GM11168 (cell line): ENCODE results near the gene HBEGF.

Experiments used
- in situ Hi-C: fragments of 300-500 bp; cut with MboI; formaldehyde crosslinking; loops from one replicate; pipeline ENCODE4 v1.12.0; 2022; ENCODE audit warnings: low sequenced_read_pairs; ENCODE audit not compliant: unreplicated experiment

HBEGF gene, protein sequence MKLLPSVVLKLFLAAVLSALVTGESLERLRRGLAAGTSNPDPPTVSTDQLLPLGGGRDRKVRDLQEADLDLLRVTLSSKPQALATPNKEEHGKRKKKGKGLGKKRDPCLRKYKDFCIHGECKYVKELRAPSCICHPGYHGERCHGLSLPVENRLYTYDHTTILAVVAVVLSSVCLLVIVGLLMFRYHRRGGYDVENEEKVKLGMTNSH

DNA sequence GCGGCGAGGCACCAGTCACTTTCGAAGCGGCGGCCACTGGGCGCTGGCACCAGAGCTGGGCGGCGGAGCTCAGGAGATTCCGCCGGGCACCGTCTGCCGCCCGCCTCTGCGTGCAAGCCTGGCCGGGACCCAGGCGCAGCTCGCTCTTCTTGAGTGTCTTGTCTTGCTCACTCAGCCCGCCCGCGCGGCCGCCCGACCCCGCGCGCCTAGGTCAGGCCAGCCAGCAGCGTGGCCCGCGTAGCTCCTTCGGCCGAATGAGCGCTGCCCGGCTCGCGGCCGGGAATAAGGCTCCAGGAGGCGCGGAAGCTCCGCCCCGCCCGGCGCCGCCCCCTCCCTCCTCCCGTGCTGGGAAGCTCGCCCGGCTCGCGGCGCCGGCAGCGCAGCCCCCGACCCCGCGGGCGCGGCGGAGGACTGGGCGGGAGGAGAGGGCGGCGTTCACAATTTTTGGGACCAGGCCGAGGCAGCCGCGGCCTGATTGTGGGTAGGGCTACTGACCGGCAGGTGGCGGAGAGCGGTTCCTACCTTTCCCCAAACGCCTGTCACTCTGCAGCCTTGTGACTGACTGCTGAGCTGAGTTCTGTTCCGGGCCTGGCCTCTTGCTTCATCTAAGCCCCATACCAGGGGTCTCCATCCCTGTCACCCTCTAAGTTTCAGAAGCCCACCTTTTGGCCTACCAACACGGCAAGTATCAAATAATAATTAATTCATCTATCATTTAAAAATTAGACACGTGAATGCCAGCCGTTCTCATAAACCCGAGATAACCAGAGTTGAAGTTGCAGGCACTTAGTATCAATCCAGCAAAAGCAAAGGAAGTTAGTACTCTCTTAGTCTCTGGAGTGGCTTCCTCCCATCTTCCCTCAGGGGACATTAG, at the start of gene HBEGF:
TSS of gene HBEGF (minus strand) at position 256 of the 874 bp plus-strand sequence. CDS start 275 bp downstream, outside the sequence.
- in situ Hi-C loops, result no loop called here

- in situ Hi-C loops, result no loop called here
These were observed 47.3 kb upstream of the HBEGF start for GRCh38 chr5:140393738-140394137.

- in situ Hi-C loops, result no loop called here
These were observed 45.3 kb upstream of the HBEGF start for GRCh38 chr5:140391732-140392131.

DNA sequence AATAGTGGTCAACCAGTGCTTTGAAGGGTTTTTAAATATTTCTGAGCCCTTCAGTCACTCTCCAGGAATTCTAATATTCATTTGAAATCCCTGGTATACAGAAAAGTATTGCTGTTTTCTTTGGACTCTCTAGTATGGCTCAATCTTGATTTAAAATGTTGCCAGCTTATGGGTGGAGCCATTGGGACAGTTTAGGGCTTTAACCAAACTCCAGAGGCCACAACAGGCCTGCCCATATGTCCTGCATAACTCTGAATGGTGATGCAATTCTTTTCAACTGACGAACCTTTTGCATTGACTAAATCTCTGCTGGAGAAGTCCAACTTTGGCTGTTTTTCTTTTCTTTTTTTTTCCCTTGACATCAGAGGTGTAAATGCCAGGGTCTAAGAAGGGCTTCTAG, 44.9 kb upstream of the HBEGF start:
- in situ Hi-C loops, result no loop called here

- in situ Hi-C loops, result no loop called here
These were observed 41.6 kb upstream of the HBEGF start for GRCh38 chr5:140388052-140388451.

GRCh38 chr5:140383300-140383699, 36.9 kb upstream of the HBEGF start:
- in situ Hi-C loops, result no loop called here

DNA sequence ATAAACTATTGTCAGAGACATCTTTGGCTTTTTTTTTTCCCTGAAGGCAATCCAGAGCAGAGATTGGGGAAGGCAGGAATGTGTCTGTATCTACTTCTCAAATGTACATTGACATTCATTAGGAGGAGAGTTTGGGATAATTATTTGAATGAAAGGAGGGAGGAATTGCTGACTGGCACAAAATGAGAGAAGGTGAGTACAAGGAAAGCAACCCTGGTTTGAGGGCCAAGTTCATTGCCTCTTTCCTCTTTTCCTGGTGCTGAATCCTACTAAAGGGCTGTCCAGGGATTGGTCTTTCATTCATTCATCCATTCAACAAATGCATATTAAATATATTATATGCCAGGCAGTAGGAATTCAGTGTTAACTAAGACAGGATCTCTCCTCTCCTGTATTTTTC, 36.5 kb upstream of the HBEGF start:
- in situ Hi-C loops, result no loop called here

GRCh38 chr5:140381972-140382371, 35.6 kb upstream of the HBEGF start:
- in situ Hi-C loops, result no loop called here

DNA sequence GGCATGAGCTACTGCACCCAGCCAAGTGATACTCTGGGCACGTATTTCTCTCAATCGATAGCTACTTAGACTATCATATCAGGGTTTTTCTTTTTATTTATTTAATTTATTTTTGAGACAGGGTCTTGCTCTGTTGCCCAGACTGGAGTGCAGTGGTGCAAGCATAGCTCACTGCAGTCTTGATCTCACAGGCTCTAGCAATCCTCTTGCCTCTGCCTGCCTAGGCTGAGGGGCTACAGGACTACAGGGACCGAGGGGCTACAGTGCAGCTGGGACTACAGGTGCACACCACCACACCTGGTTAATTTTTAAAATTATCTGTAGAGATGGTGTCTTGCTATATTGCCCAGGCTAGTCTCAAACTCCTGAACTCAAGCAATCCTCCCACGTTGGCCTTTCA, 34.9 kb upstream of the HBEGF start:
- in situ Hi-C loops, result no loop called here

- in situ Hi-C loops, result no loop called here
These were observed 26.6 kb upstream of the HBEGF start for GRCh38 chr5:140372971-140373487.

DNA sequence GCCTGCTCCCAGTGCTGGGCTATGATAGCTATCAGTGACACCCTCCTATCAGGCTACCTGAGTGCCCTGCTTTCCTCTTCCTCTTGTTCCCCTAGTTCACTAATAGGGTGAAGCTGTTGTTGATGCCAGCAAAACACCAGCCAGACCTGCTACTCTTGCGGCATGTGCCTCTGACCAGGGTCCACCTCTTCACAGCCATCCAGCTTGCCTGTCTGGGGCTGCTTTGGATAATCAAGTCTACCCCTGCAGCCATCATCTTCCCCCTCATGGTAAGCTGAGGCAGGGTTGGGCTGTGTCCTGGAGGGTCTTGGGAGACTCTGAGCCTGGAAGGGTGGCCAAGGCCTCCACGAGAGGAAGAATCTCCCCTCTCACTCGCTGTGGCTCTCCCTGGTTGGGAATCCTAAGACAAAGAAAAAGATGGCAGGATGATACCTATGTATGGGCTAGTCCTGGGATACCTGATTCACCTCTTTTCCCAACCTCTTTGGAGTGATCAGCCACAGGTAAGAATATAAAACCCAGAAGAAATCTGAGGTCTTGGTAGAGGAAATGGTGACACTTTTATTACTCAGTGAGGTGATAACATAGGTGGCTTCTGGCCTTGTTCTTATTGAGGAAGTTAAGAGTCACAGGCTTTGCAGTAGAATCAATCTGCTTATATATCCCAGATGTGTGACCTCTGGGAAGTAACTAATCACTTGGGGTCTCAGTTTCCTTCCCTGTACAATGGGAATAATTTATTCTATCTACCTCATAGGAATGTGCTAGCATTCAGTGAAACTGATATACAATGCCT, 25.2 kb upstream of the HBEGF start:
- in situ Hi-C loops, result no loop called here

- in situ Hi-C loops, result loop anchor here (10.0 kb wide), 1 partner anchor 347 kb away; no protein-coding TSS in a partner anchor
These were observed 21.0 kb upstream of the HBEGF start for GRCh38 chr5:140367256-140368013.

- in situ Hi-C loops, result loop anchor here (10.0 kb wide), 1 partner anchor 348 kb away; no protein-coding TSS in a partner anchor
These were observed 20.3 kb upstream of the HBEGF start for GRCh38 chr5:140366589-140367255.

GRCh38 chr5:140365941-140366340, 19.5 kb upstream of the HBEGF start:
- in situ Hi-C loops, result loop anchor here (10.0 kb wide), 1 partner anchor 349 kb away; no protein-coding TSS in a partner anchor

- in situ Hi-C loops, result loop anchor here (10.0 kb wide), 1 partner anchor 350 kb away; no protein-coding TSS in a partner anchor
These were observed 18.9 kb upstream of the HBEGF start for GRCh38 chr5:140365282-140365681.

DNA sequence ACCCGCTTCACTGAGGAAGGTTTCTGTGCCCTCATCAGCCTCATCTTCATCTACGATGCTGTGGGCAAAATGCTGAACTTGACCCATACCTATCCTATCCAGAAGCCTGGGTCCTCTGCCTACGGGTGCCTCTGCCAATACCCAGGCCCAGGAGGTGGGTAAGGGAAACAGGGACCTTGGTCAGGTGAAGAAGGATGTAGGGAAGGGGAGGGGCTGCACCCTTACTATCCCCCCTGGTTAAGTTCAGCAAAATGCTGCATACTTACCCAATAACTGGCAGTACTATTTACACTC, 18.0 kb upstream of the HBEGF start:
- in situ Hi-C loops, result loop anchor here (10.0 kb wide), 1 partner anchor 350 kb away; no protein-coding TSS in a partner anchor

- in situ Hi-C loops, result loop anchor here (10.0 kb wide), 1 partner anchor 351 kb away; no protein-coding TSS in a partner anchor
These were observed 17.4 kb upstream of the HBEGF start for GRCh38 chr5:140363631-140364471.
